Medulla oblongata (tissue), 1 donor: ENCODE measurements around the gene PTTG1IP2.
A peak's percentile ranks its signal among the peaks of the same experiment; 100 is the strongest.
"Not testable (repeated sequence)": the region's sequence is repeated elsewhere in the genome, so short reads cannot be mapped to it uniquely, and the experiment has no call there.

Source experiments
- DNase-seq: peaks from one replicate; pipeline ENCODE4 v3.0.0-alpha.2; 2015; ENCODE audit errors: extremely low spot score

PTTG1IP2 gene

GRCh38 chr7:90469554-90469953 lies at the start of gene PTTG1IP2:
TSS of gene PTTG1IP2 (plus strand) at chr7:90469639. CDS start at chr7:90469787, 148 bp downstream.
- DNase-seq, result no peak

- no peak for DNase-seq
Observed at GRCh38 chr7:90421651-90422050, 47.8 kb upstream of the PTTG1IP2 start.

GRCh38 chr7:90424720-90425119 lies 44.7 kb upstream of the PTTG1IP2 start:
- no peak for DNase-seq

- no peak for DNase-seq
Observed at GRCh38 chr7:90425376-90425775, 44.1 kb upstream of the PTTG1IP2 start.

GRCh38 chr7:90430614-90431460 lies 38.6 kb upstream of the PTTG1IP2 start:
- no peak for DNase-seq

GRCh38 chr7:90432752-90433151 lies 36.7 kb upstream of the PTTG1IP2 start:
- DNase-seq, result no peak

GRCh38 chr7:90433221-90433620 lies 36.2 kb upstream of the PTTG1IP2 start:
- no peak for DNase-seq

GRCh38 chr7:90445633-90446032 lies 23.8 kb upstream of the PTTG1IP2 start:
- no peak for DNase-seq

- no peak for DNase-seq
Observed at GRCh38 chr7:90446137-90446899, 23.1 kb upstream of the PTTG1IP2 start.

GRCh38 chr7:90453259-90453891 lies 16.1 kb upstream of the PTTG1IP2 start:
- no peak for DNase-seq

- no peak for DNase-seq
Observed at GRCh38 chr7:90453931-90454330, 15.5 kb upstream of the PTTG1IP2 start.

- DNase-seq, result peak; percentile 66
Observed at GRCh38 chr7:90455163-90456030, 14.0 kb upstream of the PTTG1IP2 start.

GRCh38 chr7:90458104-90458503 lies 11.3 kb upstream of the PTTG1IP2 start:
- DNase-seq, result no peak

GRCh38 chr7:90459888-90460287 lies 9.6 kb upstream of the PTTG1IP2 start:
- DNase-seq, result no peak

GRCh38 chr7:90461219-90461618 lies 8.2 kb upstream of the PTTG1IP2 start:
- DNase-seq, result no peak

- DNase-seq, result not testable (repeated sequence)
Observed at GRCh38 chr7:90463151-90463628, 6.2 kb upstream of the PTTG1IP2 start.

GRCh38 chr7:90465816-90466215 lies 3.6 kb upstream of the PTTG1IP2 start:
- DNase-seq, result no peak

- DNase-seq, result no peak
Observed at GRCh38 chr7:90472805-90473540, 3.5 kb downstream of the PTTG1IP2 start.

- no peak for DNase-seq
Observed at GRCh38 chr7:90473814-90474213, 4.4 kb downstream of the PTTG1IP2 start.
